ENCODE data around the gene CHD6.
A peak's percentile ranks its signal among the peaks of the same experiment; 100 is the strongest.

CHD6 gene

DNA sequence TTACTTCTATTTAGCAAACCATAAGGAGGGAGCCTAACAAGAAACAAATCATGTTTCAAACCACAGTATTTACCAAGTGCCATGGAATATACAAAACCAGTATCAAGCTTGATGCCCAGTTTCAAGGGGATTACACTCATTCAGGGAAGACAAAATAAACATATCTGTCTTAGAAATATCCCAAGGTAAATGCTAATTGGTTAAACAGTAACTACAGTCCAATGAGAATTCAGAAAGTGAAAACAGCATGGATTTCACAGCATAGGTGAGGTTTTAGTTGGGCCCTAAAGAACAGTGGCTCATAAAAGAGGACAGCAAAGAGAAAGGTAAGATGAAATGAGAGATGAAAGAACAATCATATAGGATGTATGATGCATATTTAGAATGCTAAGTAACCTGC is 110.3 kb downstream of the CHD6 start:
- no peak overlapping the region for H3K4me3 ChIP-seq (ENCODE audit: low read depth, low read length)
- TF ChIP-seq, protein P1, sequence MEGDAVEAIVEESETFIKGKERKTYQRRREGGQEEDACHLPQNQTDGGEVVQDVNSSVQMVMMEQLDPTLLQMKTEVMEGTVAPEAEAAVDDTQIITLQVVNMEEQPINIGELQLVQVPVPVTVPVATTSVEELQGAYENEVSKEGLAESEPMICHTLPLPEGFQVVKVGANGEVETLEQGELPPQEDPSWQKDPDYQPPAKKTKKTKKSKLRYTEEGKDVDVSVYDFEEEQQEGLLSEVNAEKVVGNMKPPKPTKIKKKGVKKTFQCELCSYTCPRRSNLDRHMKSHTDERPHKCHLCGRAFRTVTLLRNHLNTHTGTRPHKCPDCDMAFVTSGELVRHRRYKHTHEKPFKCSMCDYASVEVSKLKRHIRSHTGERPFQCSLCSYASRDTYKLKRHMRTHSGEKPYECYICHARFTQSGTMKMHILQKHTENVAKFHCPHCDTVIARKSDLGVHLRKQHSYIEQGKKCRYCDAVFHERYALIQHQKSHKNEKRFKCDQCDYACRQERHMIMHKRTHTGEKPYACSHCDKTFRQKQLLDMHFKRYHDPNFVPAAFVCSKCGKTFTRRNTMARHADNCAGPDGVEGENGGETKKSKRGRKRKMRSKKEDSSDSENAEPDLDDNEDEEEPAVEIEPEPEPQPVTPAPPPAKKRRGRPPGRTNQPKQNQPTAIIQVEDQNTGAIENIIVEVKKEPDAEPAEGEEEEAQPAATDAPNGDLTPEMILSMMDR (IDR thresholded peaks at IDR 0.05; ENCODE audit: insufficient read depth, low read length, missing control alignments), result no peak
- POLR2A ChIA-PET, result no interaction called here
- CTCF ChIA-PET, result no interaction called here
- DNase-seq (ENCODE audit: low read depth, low spot score), result no peak

DNA sequence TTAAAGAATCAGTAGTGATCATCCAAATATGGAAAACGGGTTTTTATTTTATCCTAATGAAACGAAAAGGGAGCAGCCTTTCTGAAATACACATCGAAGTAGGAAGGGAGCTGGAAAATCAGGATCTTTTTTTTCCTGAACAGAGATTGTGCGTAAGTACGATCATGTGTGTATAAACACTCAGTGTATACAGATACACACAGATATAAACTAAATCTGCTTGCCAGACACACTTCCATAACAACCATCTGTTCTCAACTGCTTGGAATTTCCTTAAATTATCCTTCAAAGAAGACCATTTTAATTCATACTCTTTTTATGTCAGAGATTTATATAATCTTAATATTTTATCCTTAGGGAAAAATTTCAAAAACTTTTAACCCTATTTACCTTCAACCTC is 110.7 kb downstream of the CHD6 start:
- TF ChIP-seq, protein P1 (IDR thresholded peaks at IDR 0.05; ENCODE audit: insufficient read depth, low read length, missing control alignments), result no peak
- DNase-seq (ENCODE audit: low read depth, low spot score), result no peak
- ChIA-PET POLR2A (no interaction called here), CTCF (no interaction called here)
- no peak overlapping the region for H3K4me3 ChIP-seq (ENCODE audit: low read depth, low read length)

DNA sequence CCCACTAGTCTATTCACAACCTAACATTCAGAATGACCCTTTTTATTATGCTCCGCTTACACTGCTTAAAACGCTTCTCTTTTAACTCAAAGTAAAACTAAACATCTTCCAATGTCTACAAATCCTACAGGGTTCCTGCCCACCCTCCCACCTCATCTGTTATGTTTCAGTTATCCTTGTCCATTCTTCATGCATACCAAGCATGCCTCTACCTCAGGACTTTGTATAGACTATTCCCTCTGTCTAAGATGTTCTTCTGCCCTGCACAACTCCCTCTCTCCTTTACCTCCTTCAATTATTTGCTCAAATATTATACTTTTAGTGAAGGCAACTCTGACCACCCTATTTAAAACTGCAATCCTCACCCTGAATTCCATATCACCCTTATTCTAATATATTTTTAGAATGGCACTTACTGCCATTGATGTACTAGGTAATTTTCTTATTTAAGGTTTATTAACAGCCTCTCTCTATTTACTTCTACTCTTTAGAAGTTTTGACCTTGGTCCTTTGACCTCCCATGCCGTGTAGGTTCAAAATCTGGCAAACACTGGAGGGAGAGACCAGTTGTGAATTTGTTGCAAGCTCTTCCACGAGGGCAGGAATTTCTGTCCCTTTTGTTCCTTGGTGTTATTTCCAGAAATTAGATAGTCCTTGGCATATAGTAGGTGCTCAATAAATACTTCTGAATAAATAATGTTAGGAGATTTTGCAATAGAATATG is 111.8 kb downstream of the CHD6 start:
- no peak overlapping the region for H3K4me3 ChIP-seq (ENCODE audit: low read depth, low read length)
- no peak for DNase-seq (ENCODE audit: low read depth, low spot score)
- POLR2A ChIA-PET, result no interaction called here
- CTCF ChIA-PET, result no interaction called here
- TF ChIP-seq, protein P1 (IDR thresholded peaks at IDR 0.05; ENCODE audit: insufficient read depth, low read length, missing control alignments), result no peak

DNA sequence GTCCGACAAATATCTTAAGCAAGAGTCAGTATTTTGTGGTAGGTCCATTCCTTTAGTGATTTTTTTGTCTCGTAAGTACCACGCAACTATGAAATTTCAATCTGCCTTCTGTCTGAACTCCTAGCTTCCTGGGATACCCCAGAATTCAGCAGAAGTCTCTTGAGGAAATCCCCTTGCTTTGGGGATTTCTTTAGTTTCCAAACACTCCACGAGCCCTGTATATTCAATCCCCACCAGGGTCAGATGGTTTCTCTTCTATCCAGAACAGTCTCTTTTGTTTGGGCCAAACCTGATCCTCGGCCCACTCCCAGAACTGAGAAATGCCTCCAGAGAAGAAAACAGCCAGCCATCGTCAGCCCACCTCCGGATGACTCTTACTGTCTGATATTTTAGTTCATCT is 113.0 kb downstream of the CHD6 start:
- TF ChIP-seq, protein P1 (IDR thresholded peaks at IDR 0.05; ENCODE audit: insufficient read depth, low read length, missing control alignments), result no peak
- ChIA-PET POLR2A (no interaction called here), CTCF (no interaction called here)
- H3K4me3 ChIP-seq (ENCODE audit: low read depth, low read length), result no peak overlapping the region
- no peak for DNase-seq (ENCODE audit: low read depth, low spot score)

DNA sequence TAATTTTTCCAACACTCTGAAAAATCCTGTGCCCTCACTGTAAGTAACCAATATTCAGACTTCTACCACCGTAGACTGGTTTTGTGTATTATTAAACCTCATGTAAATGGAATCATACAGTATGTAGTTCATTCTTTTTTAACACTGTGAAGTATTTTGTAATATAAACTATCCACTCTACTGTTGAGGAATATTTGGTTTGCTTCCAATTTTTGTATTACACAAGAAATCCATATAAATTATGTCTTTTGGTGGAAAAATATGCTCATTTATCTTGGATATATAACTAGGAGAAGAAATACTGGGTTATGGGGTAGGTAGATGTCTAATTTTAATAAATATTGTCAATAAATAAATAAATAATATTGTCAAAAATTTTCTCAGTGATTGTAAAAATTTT is 116.8 kb downstream of the CHD6 start:
- TF ChIP-seq, protein P1 (IDR thresholded peaks at IDR 0.05; ENCODE audit: insufficient read depth, low read length, missing control alignments), result no peak
- ChIA-PET CTCF (no interaction called here), POLR2A (no interaction called here)
- no peak for DNase-seq (ENCODE audit: low read depth, low spot score)
- no peak overlapping the region for H3K4me3 ChIP-seq (ENCODE audit: low read depth, low read length)

DNA sequence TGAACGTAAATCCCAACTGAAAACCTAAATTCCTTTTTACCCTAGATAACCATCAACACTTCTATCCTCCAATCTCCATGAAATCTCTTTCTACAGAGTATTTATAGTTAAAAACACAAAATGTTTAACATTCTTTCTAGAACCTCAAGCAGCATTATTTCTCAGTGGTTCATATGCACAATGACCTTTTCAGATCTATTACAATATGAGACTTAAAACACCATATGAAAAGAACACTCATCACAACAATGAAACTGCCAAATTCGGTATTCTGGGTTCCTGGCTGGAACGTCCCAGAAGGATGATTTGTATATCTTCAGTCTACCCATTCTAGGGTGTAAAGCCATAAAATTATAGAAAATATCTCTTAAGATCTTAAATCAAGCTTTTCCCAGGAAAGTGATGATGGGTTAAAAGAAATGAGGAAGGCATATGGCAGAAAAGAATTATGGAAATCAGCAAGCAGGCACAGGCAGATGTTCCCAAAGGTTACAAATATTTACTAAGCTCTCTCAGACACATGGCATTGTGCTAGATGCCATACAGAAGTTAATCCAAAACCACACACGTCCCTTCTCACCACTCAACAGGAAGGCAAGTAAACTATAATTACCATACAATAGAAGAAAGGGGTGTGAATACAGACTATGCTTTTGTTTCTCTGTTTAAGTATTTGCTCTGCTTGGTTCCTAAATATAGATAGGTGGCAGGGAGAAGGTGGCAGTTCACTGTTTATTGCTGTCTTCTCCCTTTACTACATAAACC is 118.0 kb downstream of the CHD6 start:
- CTCF ChIA-PET, result interaction anchor here (0.8 to 3.1 kb wide), 4 partner anchors 17 to 198 kb away, joined by 3 to 8 read pairs (median 3); no protein-coding TSS in a partner anchor
- POLR2A ChIA-PET, result interaction anchor here (0.7 kb wide), 1 partner anchor 56 kb away, joined by 3 read pairs; no protein-coding TSS in a partner anchor
- no peak overlapping the region for H3K4me3 ChIP-seq (ENCODE audit: low read depth, low read length)
- TF ChIP-seq, protein P1 (IDR thresholded peaks at IDR 0.05; ENCODE audit: insufficient read depth, low read length, missing control alignments), result no peak
- DNase-seq (ENCODE audit: low read depth, low spot score), result peak; percentile 60
